Coronary artery (tissue), 2 donors: ENCODE results near the gene NCS1.

Source experiments
- DNase-seq: peaks from one replicate; pipeline ENCODE4 v3.0.0-alpha.2; 2017; ENCODE audit warnings: low spot score
- H3K27ac ChIP-seq, 2 donors: fragments of 200-600 bp; sonication (generic); one replicate each; pipeline ENCODE4 v1.5.1; 2016 to 2019
- H3K4me3 ChIP-seq: fragments of 200-600 bp; sonication (generic); 2 replicates; pipeline ENCODE4 v1.5.1; 2016; ENCODE audit warnings: mild to moderate bottlenecking, moderate library complexity
- TF ChIP-seq, protein P1 (sequence below): fragments of 200-600 bp; sonication (generic); IDR thresholded peaks from one replicate; pipeline ENCODE4 v1.5.1; 2019; ENCODE audit warnings: antibody characterized with exemption

Gene NCS1

DNA sequence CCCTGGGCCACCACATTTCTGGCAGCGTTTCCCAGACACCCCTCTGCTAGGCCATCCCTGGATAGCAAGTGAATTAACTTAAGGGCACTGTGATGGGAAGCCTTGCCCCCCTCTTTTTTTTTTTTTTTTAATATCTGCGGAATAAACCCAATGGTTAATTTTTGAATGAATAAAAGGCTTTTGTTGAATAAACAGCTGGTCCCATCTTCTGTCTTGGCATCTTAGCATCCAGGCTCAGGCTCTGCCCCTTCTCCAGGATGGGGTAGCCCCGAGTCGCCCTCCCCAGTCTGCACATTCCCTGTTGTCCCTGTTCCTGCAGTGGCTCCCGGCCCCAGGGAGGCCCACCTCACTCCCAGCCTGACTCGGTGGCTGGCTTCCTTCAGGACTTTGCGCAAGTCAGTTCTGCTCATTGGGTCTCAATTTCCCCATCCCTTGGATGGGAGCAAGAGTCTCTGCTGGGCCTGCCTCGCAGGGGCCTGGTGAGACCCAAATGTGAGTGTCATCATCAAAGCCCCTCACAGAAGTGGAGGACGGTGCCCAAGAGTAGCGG, 64.3 kb downstream of the NCS1 start:
- Histone ChIP-seq H3K4me3 (peak overlapping the region; percentile 57), H3K27ac (peak overlapping the region in 1 of 2 donors; percentile 46)
- TF ChIP-seq, protein P1, sequence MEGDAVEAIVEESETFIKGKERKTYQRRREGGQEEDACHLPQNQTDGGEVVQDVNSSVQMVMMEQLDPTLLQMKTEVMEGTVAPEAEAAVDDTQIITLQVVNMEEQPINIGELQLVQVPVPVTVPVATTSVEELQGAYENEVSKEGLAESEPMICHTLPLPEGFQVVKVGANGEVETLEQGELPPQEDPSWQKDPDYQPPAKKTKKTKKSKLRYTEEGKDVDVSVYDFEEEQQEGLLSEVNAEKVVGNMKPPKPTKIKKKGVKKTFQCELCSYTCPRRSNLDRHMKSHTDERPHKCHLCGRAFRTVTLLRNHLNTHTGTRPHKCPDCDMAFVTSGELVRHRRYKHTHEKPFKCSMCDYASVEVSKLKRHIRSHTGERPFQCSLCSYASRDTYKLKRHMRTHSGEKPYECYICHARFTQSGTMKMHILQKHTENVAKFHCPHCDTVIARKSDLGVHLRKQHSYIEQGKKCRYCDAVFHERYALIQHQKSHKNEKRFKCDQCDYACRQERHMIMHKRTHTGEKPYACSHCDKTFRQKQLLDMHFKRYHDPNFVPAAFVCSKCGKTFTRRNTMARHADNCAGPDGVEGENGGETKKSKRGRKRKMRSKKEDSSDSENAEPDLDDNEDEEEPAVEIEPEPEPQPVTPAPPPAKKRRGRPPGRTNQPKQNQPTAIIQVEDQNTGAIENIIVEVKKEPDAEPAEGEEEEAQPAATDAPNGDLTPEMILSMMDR: no peak
- no peak for DNase-seq

DNA sequence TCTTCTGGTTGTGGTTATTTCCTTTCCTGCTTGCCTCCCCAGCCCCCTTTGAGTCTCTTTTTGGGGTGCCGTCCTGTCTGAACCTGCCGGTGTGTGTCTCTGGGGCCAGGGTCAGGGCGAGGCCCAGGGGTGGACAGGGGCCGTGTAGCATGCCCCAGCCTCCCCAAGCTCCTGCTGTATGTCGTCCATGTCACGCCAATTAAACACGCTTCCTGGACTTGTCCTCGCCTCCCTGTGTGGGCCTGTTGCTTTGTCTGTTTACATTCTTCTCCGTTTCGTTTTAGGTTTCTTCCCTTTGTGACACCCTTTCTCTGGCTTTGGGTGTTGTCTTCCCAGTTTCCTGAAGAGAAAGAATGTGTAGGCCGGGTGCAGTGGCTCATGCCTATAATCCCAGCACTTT, 64.9 kb downstream of the NCS1 start:
- DNase-seq: no peak
- Histone ChIP-seq H3K4me3 (no peak overlapping the region), H3K27ac (no peak overlapping the region)
- TF ChIP-seq, protein P1: no peak

DNA sequence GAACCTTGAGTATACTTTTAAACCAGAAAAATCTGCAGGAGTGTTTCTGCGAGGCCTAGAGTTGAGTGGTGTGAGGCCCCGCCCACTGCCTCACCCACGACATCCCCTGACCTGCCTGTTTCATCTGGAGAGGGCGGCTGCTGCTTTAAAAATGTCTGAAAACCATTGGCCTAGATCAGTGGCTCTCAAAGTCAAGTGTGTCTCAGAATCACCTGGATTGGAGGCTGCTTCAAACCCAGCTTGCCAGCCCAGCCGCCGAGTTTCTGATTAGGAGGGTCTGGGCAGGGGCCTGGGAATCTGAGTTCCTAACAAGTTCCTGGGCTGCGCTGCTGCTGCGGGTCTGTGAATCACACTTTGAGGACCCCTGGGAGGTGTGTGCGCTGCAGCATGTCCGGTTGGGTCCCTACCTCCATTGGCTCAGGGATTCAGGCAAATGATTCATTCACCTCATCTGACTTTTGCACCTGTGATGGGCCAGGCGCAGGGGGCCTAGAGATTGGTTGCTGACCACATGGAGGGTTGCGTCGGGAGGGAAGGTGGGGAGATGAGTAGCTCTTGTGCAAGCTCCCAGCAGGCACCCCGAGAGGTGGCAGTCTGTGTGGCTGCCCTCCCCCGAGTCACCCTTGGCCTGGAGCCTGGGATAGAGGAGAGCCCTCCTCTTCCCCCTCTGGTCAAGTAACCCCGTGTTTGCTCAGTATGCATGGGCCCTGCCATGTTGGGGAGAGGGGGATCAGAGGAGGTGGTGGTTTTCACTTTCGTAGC, 65.7 kb downstream of the NCS1 start:
- no peak for DNase-seq
- TF ChIP-seq, protein P1: no peak
- Histone ChIP-seq H3K27ac (no peak overlapping the region), H3K4me3 (no peak overlapping the region)

DNA sequence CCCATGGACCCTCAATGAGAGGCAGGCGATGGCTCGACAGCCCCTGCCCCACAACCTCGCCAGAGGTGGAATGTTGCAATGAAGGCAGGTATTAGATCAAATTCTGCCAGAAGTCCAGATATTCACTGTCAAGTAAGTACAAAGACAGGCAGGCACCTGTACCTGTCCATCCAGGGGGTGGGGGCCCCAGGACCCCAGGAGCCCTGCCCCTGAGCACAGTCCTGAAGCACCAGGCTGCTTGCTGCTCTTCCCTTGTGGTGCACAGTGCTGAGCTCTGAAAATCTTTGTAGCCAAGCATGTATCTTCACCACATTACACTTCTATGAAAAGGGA, 67.1 kb downstream of the NCS1 start:
- no peak for DNase-seq
- H3K4me3 ChIP-seq: no peak overlapping the region
- TF ChIP-seq, protein P1: no peak
- no peak overlapping the region for H3K27ac ChIP-seq

DNA sequence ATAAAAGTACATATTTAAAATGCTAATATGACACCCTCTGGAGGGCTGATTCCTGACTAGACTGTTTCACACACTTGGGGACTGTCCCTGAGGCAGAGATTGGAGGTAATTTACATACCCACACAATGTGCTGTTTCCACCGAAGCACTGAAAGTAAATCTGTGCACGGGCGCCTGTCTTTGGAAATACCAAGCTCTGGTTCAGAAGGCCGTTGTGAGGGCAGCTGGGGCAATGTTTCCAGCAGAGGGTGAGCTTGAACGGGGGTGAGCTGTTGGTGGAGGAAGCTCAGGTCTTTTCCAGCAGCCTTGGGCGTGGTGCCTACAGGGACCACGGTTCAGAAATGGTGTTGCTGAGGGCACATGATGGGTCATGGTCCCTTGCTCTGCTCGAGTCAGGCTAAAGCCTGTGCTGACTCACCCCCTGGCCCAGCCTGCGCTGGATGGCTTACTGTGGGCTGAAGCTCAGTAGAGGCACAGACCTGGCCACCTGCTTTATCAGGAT, 67.6 kb downstream of the NCS1 start:
- Histone ChIP-seq H3K4me3 (no peak overlapping the region), H3K27ac (no peak overlapping the region)
- TF ChIP-seq, protein P1: no peak
- no peak for DNase-seq

DNA sequence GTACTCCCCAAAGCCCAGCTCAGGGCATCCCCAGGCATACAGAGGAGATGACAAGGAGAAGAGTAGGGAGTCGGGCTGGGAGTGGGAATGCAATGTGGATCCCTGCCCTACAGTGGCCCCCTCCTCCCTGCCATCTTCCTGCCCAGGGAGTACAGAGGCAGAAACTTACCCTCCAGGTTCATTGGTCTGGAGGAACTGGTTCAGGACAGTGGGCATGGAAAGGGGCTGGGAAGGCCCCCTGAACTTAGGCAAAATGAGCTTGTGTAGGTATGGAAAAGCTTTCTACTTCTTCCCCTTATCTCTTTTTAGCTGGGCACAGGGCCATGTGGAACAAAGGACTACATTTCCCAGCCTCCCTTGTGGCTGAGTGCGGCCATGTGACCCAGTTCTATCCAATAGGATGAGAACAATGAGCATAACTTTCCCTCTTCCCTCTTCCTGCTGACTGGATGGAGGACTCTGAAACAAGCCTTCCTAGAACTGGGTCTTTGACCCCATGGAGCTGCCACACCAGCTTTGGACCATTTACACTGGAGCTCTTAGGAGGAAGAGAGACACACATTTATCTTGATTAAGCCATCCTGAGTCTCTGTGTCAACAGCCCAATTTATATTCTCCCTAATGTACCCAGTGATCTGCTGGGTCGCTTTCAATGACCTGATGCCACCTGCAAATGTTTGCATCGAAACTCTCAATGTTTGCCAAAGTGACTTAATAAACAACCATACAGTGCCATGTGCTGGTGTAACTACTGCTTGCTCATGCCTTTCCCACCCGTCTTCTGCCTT, 68.4 kb downstream of the NCS1 start:
- Histone ChIP-seq H3K4me3 (no peak overlapping the region), H3K27ac (no peak overlapping the region)
- TF ChIP-seq, protein P1: no peak
- DNase-seq: no peak
